Chondrocyte (in vitro differentiated cells): ENCODE data around the gene PTPRE. TPM values are rescaled to one million over a fixed set of nuclear protein-coding genes. Genes with fewer than 3 reads are reported as not detected.
A peak's percentile ranks its signal among the peaks of the same experiment; 100 is the strongest.

Experiments used
- DNase-seq: peaks from one replicate; pipeline ENCODE4 v3.0.0; 2021; ENCODE audit warnings: mixed read lengths, low spot score
- H3K27ac Mint-ChIP-seq: one replicate; pipeline ENCODE4 v1.8.0; 2021; ENCODE audit warnings: mild to moderate bottlenecking, moderate library complexity, mixed read lengths; ENCODE audit not compliant: unreplicated experiment
- H3K27me3 Mint-ChIP-seq: 2 replicates; pipeline ENCODE4 v1.8.0; 2021; ENCODE audit warnings: low read depth, mixed read lengths
- H3K36me3 Mint-ChIP-seq: 2 replicates; pipeline ENCODE4 v1.8.0; 2021; ENCODE audit warnings: low read depth, mixed read lengths
- H3K4me1 Mint-ChIP-seq: 2 replicates; pipeline ENCODE4 v1.8.0; 2021; ENCODE audit warnings: low read depth, mild to moderate bottlenecking, mixed read lengths
- H3K4me3 Mint-ChIP-seq: one replicate; pipeline ENCODE4 v1.8.0; 2021; ENCODE audit warnings: mild to moderate bottlenecking, moderate library complexity, mixed read lengths; ENCODE audit not compliant: unreplicated experiment
- H3K9me3 Mint-ChIP-seq: 2 replicates; pipeline ENCODE4 v1.8.0; 2021; ENCODE audit warnings: low read depth, mixed read lengths
- CTCF ChIP-seq: fragments of 200-600 bp; sonication (generic); IDR thresholded peaks from 2 replicates; pipeline ENCODE4 v1.5.0; 2021; ENCODE audit warnings: antibody characterized with exemption, mild to moderate bottlenecking, moderate library complexity
- total RNA-seq: library from RNA; stranded (reverse); gene quantifications from 3 replicates; pipeline ENCODE4 v1.2.1, GENCODE V29; 2021

Gene PTPRE
- total RNA-seq, 1 donor from 2014 or later = 6.2 TPM

GRCh38 chr10:128031216-128031615 is 124.3 kb downstream of the PTPRE start:
- peak; percentile 61 for DNase-seq
- Mint-ChIP-seq H3K27me3 (no peaks in the 10 kb centered on the region), H3K9me3 (no peaks in the 10 kb centered on the region), H3K36me3 (no peaks in the 10 kb centered on the region), H3K4me1 (peaks cover 5% of the 10 kb centered on the region), H3K27ac (no peak overlapping the region), H3K4me3 (no peak overlapping the region)
- no peak for TF ChIP-seq CTCF

DNA sequence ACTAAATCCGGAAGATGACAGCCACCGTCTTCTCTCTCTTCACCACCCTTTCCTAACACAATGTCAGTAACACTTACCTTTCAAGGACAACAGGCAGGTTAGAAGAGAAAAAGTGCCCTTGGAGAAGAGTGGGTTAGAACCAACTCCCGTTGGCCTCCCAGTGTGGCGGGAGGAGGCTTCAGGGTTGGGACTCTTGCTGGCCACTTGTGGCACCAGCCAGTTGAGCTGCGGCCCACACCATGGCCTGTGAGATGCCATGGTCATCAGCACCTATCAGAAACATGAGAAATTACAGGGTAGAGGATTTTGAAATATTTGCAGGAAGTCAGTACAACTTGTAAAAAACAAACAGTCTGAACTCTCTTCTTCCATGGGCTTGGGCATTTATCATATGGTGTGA is 125.6 kb downstream of the PTPRE start:
- Mint-ChIP-seq H3K27ac (no peak overlapping the region), H3K4me1 (peaks cover 15% of the 10 kb centered on the region), H3K27me3 (no peaks in the 10 kb centered on the region), H3K9me3 (no peaks in the 10 kb centered on the region), H3K4me3 (no peak overlapping the region), H3K36me3 (no peaks in the 10 kb centered on the region)
- no peak for TF ChIP-seq CTCF
- DNase-seq = peak; percentile 30

- Mint-ChIP-seq H3K36me3 (peaks cover 2% of the 10 kb centered on the region), H3K27ac (no peak overlapping the region), H3K9me3 (no peaks in the 10 kb centered on the region), H3K4me1 (peaks cover 10% of the 10 kb centered on the region), H3K27me3 (no peaks in the 10 kb centered on the region), H3K4me3 (no peak overlapping the region)
- TF ChIP-seq CTCF = peak; percentile 79
- peak; percentile 59 for DNase-seq
These were observed 128.7 kb downstream of the PTPRE start for GRCh38 chr10:128035557-128035973.

DNA sequence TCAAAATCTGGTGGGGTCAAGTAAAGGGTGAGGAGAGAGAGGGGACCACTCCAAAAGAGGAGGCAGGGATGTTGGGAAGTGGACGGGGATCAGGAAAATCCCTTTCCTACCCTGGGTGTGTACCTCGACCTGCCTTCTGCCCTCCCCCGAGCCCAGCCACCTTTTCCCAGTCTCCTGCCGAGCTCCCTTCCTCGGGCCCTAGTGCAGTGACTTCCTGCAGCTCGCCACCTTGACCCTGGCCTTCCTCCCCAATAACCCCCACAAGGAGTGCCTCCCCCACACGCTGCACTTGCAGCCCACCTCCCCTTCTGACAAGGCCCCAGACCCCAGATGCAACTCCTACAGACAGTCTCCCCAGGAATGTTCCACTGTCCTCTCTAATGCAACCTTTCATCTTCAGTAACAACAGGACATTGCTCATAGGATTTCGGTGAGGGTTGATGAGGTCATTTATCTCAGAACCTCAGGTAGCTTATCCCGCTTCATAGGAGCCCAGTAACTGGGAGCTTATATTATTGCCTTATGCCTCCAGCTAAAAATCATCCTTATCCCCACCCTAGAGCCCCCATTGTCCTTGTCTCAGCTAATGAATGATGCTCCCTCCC is 129.2 kb downstream of the PTPRE start:
- peak; percentile 59 for DNase-seq
- H3K4me3 Mint-ChIP-seq = no peak overlapping the region
- no peak for TF ChIP-seq CTCF

GRCh38 chr10:128036746-128037543 is 130.0 kb downstream of the PTPRE start:
- H3K4me3 Mint-ChIP-seq = no peak overlapping the region
- DNase-seq = peak; percentile 53

More for the DNA sequence above, 129.2 kb downstream of the PTPRE start:
- Mint-ChIP-seq H3K9me3 (no peaks in the 10 kb centered on the region), H3K27ac (no peak overlapping the region), H3K36me3 (peaks cover 2% of the 10 kb centered on the region), H3K4me1 (peaks cover 10% of the 10 kb centered on the region), H3K27me3 (no peaks in the 10 kb centered on the region)

More at GRCh38 chr10:128036746-128037543, 130.0 kb downstream of the PTPRE start:
- H3K9me3 Mint-ChIP-seq = no peaks in the 10 kb centered on the region
- H3K4me1 Mint-ChIP-seq = peaks cover 10% of the 10 kb centered on the region
- H3K27me3 Mint-ChIP-seq = no peaks in the 10 kb centered on the region
- H3K27ac Mint-ChIP-seq = peak overlapping the region; percentile 46
- H3K36me3 Mint-ChIP-seq = peaks cover 2% of the 10 kb centered on the region
- no peak for TF ChIP-seq CTCF
